ENCODE measurements around the gene MIF.
"Not testable (repeated sequence)": the region's sequence is repeated elsewhere in the genome, so short reads cannot be mapped to it uniquely, and the experiment has no call there.

The MIF gene

GRCh38 chr22:23906641-23907040 lies 12.5 kb downstream of the MIF start (continued):
- TF ChIP-seq POU6F1 (CRISPR knock-in tag; IDR thresholded peaks at IDR 0.05; ENCODE audit: borderline replicate concordance, low read depth) (no peak), ARNTL (CRISPR knock-in tag; IDR thresholded peaks at IDR 0.05; ENCODE audit: borderline replicate concordance, low read depth) (no peak), CSDC2 (CRISPR knock-in tag; IDR thresholded peaks at IDR 0.05) (no peak), CREB5 (CRISPR knock-in tag; IDR thresholded peaks at IDR 0.05; ENCODE audit: low read depth) (no peak)

- ATAC-seq: not testable (repeated sequence)
These were observed 13.2 kb downstream of the MIF start for GRCh38 chr22:23907423-23907822.

- no peak for ATAC-seq
- TF ChIP-seq ZC3H10 (CRISPR knock-in tag; IDR thresholded peaks at IDR 0.05) (no peak), ISL1 (CRISPR knock-in tag; IDR thresholded peaks at IDR 0.05) (no peak)
These were observed 14.5 kb downstream of the MIF start for GRCh38 chr22:23908587-23909205.

DNA sequence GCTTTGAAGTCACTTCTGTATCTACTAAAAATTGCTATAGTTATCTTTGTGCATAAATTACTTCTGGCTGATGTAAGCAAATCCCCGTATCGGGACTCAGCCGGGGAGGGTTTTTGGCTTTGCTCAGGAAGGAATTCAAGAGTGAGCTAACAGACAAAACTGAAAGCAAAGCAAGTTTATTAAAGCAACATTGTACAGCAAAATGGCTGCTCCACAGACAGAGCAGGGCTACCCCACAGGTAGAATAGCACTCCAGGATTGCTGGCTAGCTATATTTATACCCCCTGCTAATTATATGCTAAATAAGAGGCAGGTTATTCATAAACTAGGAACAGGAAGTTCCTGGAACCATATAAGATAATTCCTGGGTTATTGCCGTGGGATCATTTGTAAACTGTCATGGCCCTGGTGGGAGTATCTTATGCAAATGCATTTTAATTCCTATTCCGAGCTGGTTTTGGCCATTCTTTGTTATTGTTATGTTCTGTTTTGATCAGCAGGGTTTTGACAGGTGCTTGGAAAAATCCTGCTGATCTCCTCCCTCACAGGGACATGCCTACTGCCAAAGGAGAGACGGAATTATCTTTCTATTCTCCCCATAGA lies 15.2 kb downstream of the MIF start:
- ATAC-seq: no peak
- no peak for TF ChIP-seq BACH2 (CRISPR knock-in tag; IDR thresholded peaks at IDR 0.05; ENCODE audit: borderline replicate concordance)
- no peak for TF ChIP-seq ZNF8 (CRISPR knock-in tag; IDR thresholded peaks at IDR 0.05)
- TF ChIP-seq TOX (CRISPR knock-in tag; IDR thresholded peaks at IDR 0.05; ENCODE audit: borderline replicate concordance): no peak
- no peak for TF ChIP-seq SNAI2 (CRISPR knock-in tag; IDR thresholded peaks at IDR 0.05)
- no peak for TF ChIP-seq GLIS3 (CRISPR knock-in tag; IDR thresholded peaks at IDR 0.05)
- TF ChIP-seq POU6F1 (CRISPR knock-in tag; IDR thresholded peaks at IDR 0.05; ENCODE audit: borderline replicate concordance, low read depth): no peak
- no peak for TF ChIP-seq CSRNP3 (CRISPR knock-in tag; IDR thresholded peaks at IDR 0.05)
- TF ChIP-seq ZNF70 (CRISPR knock-in tag; IDR thresholded peaks at IDR 0.05): no peak
- TF ChIP-seq ARNTL (CRISPR knock-in tag; IDR thresholded peaks at IDR 0.05; ENCODE audit: borderline replicate concordance, low read depth): no peak

DNA sequence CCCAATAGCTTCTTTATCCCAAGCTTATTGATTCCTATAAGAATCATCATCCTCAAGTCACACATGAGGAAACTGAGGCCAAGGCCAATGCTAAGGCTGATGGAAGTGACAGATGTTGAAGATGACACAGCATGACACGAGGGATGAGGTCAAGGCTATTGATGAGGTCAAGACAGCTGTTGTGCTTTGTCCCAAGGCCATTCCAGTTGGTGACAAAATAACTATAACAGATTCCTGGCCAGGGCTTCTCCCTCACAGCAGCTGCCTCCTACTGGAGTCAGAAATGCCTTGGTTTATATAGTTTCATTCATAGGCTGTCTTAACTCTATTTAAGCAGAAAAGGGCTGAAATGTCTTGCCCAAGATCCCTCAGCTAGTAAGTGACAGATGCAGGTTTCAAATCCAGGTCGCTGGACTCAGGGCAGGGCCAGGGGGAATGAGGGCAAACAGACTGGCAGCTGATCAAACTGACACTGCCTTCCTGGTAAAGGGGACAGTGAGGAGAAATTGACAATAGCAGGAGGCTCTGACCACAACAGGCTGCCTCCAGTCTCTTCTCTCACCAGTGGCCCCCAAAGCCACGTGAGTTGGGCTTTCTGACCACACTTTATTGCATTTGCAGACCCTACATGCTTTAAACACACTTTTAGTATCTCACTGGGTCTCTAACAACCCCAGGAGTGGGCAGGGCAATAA lies 16.5 kb downstream of the MIF start:
- TF ChIP-seq ARNTL (CRISPR knock-in tag; IDR thresholded peaks at IDR 0.05; ENCODE audit: borderline replicate concordance, low read depth) (no peak), PPARA (CRISPR knock-in tag; IDR thresholded peaks at IDR 0.05; ENCODE audit: borderline replicate concordance) (no peak), ZC3H10 (CRISPR knock-in tag; IDR thresholded peaks at IDR 0.05) (no peak), ISL1 (CRISPR knock-in tag; IDR thresholded peaks at IDR 0.05) (no peak)
- ATAC-seq: no peak

DNA sequence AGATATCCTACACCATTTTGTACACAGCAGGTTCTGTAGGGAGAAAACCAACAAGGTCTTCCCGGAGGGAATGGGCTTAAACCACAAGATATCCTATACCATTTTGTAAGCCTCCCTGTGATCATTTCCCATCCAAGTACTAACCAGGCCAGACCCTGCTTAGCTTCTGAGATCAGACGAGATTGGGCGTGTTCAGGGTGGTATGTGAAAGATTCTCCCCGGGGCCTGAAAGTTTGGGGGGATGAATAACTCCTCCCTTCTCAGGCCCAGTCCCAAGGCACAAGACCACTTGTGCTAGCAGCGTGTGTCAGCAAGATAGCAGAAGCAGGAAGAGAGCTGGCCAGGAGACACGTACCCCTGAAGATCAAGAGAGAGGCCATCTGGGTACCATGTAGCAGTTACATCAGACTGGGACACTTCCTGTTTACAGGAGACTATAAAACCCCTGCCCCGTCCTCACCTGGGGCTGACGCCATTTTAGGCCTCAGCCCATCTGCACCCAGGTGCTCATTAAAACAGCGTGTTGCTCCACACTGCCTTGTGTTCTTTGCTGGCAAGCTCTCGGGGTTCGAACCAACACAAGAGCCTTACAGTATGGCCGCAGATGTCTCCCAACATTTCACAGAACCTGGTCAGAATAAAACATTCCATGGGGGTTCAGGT lies 17.3 kb downstream of the MIF start:
- ATAC-seq: no peak
- TF ChIP-seq, protein P1, sequence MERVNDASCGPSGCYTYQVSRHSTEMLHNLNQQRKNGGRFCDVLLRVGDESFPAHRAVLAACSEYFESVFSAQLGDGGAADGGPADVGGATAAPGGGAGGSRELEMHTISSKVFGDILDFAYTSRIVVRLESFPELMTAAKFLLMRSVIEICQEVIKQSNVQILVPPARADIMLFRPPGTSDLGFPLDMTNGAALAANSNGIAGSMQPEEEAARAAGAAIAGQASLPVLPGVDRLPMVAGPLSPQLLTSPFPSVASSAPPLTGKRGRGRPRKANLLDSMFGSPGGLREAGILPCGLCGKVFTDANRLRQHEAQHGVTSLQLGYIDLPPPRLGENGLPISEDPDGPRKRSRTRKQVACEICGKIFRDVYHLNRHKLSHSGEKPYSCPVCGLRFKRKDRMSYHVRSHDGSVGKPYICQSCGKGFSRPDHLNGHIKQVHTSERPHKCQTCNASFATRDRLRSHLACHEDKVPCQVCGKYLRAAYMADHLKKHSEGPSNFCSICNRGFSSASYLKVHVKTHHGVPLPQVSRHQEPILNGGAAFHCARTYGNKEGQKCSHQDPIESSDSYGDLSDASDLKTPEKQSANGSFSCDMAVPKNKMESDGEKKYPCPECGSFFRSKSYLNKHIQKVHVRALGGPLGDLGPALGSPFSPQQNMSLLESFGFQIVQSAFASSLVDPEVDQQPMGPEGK (CRISPR knock-in tag; IDR thresholded peaks at IDR 0.05; ENCODE audit: borderline replicate concordance): no peak
- no peak for TF ChIP-seq POU6F1 (CRISPR knock-in tag; IDR thresholded peaks at IDR 0.05; ENCODE audit: borderline replicate concordance, low read depth)
- no peak for TF ChIP-seq CSDC2 (CRISPR knock-in tag; IDR thresholded peaks at IDR 0.05)
- TF ChIP-seq PPARA (CRISPR knock-in tag; IDR thresholded peaks at IDR 0.05; ENCODE audit: borderline replicate concordance): no peak
- TF ChIP-seq, protein P2, sequence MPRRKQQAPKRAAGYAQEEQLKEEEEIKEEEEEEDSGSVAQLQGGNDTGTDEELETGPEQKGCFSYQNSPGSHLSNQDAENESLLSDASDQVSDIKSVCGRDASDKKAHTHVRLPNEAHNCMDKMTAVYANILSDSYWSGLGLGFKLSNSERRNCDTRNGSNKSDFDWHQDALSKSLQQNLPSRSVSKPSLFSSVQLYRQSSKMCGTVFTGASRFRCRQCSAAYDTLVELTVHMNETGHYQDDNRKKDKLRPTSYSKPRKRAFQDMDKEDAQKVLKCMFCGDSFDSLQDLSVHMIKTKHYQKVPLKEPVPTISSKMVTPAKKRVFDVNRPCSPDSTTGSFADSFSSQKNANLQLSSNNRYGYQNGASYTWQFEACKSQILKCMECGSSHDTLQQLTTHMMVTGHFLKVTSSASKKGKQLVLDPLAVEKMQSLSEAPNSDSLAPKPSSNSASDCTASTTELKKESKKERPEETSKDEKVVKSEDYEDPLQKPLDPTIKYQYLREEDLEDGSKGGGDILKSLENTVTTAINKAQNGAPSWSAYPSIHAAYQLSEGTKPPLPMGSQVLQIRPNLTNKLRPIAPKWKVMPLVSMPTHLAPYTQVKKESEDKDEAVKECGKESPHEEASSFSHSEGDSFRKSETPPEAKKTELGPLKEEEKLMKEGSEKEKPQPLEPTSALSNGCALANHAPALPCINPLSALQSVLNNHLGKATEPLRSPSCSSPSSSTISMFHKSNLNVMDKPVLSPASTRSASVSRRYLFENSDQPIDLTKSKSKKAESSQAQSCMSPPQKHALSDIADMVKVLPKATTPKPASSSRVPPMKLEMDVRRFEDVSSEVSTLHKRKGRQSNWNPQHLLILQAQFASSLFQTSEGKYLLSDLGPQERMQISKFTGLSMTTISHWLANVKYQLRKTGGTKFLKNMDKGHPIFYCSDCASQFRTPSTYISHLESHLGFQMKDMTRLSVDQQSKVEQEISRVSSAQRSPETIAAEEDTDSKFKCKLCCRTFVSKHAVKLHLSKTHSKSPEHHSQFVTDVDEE (CRISPR knock-in tag; IDR thresholded peaks at IDR 0.05): no peak

Data from SK-N-SH treated with all-trans-retinoic acid at 6 μM for 48 hours (cell line).